ENCODE data around the gene LNP1. TPM values are rescaled to one million over a fixed set of nuclear protein-coding genes. Genes with fewer than 3 reads are reported as not detected.

The LNP1 gene
- total RNA-seq, 6 donors from 2014 or later = 1.4 to 5.2 (median 2.1) TPM

DNA sequence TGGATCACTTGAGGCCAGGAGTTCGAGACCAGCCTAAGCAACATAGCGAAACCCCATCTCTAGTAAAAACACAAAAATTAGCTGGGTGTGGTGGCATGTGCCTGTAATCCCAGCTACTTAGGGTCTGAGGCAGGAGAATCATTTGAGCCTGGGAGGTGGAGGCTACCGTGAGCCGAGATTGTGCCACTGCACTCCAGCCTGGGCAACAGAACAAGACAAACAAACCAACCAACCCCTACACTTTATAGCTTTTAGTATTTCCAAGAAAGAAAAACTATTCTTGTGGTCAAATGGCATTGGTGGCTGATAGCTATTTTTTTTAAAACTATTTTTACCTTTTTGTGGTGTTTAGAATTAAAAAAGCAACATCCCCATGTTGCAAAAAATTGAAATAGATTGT is 98.3 kb downstream of the LNP1 start:
- Histone ChIP-seq H3K36me3 (no peaks in the 10 kb centered on the region), H3K27ac (no peak overlapping the region), H3K27me3 (no peaks in the 10 kb centered on the region), H3K9me3 (no peaks in the 10 kb centered on the region), H3K4me1 (no peaks in the 10 kb centered on the region), H3K4me3 (no peak overlapping the region)
- DNase-seq (no peak), ATAC-seq (ENCODE audit: low FRiP score in 2 of 2) (no peak)
- TF ChIP-seq POLR2AphosphoS5 (IDR thresholded peaks at IDR 0.05) = no peak
- TF ChIP-seq EP300 (IDR thresholded peaks at IDR 0.05) = no peak
- TF ChIP-seq, protein P1, sequence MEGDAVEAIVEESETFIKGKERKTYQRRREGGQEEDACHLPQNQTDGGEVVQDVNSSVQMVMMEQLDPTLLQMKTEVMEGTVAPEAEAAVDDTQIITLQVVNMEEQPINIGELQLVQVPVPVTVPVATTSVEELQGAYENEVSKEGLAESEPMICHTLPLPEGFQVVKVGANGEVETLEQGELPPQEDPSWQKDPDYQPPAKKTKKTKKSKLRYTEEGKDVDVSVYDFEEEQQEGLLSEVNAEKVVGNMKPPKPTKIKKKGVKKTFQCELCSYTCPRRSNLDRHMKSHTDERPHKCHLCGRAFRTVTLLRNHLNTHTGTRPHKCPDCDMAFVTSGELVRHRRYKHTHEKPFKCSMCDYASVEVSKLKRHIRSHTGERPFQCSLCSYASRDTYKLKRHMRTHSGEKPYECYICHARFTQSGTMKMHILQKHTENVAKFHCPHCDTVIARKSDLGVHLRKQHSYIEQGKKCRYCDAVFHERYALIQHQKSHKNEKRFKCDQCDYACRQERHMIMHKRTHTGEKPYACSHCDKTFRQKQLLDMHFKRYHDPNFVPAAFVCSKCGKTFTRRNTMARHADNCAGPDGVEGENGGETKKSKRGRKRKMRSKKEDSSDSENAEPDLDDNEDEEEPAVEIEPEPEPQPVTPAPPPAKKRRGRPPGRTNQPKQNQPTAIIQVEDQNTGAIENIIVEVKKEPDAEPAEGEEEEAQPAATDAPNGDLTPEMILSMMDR (IDR thresholded peaks at IDR 0.05) = no peak
- TF ChIP-seq POLR2A (IDR thresholded peaks at IDR 0.05) = no peak
- WGBS, 2 donors = 79 to 85% methylated on average over 4 of the region's 4 CpGs

DNA sequence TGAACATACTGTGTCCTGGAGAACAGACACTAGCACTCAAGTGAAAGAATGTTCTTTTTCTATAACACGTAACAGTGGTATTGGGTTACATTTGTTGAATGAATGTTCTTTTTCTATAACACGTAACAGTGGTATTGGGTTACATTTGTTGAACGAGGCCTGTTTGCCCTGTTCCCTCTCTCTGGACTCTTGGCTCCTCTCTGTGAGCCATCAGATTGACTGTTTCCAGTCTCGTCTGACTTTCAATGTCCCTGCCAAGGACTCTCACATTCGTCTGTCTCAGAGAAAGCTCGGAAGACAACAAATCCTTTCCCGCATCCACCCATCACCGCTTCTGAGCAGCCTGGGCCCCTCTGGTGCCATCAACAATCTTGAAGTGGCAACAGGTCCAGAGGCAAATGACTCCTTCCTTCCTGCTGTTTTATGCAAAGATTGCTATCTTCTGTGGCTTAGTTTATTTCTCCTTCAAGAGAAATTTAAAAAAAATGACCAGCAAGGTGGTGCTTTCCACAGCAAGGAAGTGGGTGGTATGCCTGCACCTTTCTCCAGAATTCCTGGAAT is 99.1 kb downstream of the LNP1 start:
- Histone ChIP-seq H3K4me3 (no peak overlapping the region), H3K27ac (no peak overlapping the region), H3K9me3 (no peaks in the 10 kb centered on the region), H3K36me3 (no peaks in the 10 kb centered on the region), H3K4me1 (no peaks in the 10 kb centered on the region), H3K27me3 (no peaks in the 10 kb centered on the region)
- DNase-seq (no peak), ATAC-seq (ENCODE audit: low FRiP score in 2 of 2) (no peak)
- TF ChIP-seq, protein P1 (IDR thresholded peaks at IDR 0.05) = no peak
- TF ChIP-seq POLR2AphosphoS5 (IDR thresholded peaks at IDR 0.05) = no peak
- no peak for TF ChIP-seq EP300 (IDR thresholded peaks at IDR 0.05)
- TF ChIP-seq POLR2A (IDR thresholded peaks at IDR 0.05) = no peak
- 77 to 79% methylated on average over 8 of the region's 8 CpGs for WGBS, 2 donors

DNA sequence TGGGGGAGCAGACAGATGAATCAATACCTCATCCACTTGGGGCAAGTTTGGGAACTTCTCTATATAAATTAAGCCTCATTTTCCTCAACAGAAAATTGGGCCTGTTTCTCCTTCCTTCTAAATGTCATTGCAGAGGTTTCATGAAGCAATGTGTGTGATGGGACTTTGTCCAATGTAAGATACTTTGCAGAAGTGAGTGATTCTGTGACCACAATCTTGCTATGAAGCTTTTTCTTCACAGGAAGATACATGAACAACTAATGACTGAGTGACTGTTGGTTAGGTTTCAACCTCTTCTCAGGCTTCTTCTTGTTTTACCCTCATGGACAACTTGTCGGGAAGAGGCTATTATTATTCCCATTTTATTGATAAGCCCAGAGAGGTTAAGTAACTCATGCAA is 102.1 kb downstream of the LNP1 start:
- WGBS, 2 donors = 74 to 81% methylated on average over 1 of the region's 1 CpG
- no peaks in the 10 kb centered on the region for H3K9me3 ChIP-seq
- H3K4me1 ChIP-seq = no peaks in the 10 kb centered on the region
- no peak for DNase-seq
- no peaks in the 10 kb centered on the region for H3K27me3 ChIP-seq
- no peak overlapping the region for H3K4me3 ChIP-seq
- TF ChIP-seq POLR2AphosphoS5 (IDR thresholded peaks at IDR 0.05) (no peak), EP300 (IDR thresholded peaks at IDR 0.05) (no peak), POLR2A (IDR thresholded peaks at IDR 0.05) (no peak)
- TF ChIP-seq, protein P1 (IDR thresholded peaks at IDR 0.05) = no peak
- H3K36me3 ChIP-seq = no peaks in the 10 kb centered on the region
- H3K27ac ChIP-seq = no peak overlapping the region
- ATAC-seq (ENCODE audit: low FRiP score in 2 of 2) = no peak

Other genes with a start within 250 kb of the LNP1 start
- 10 to 100 TPM; 13.4 to 42.7 (median 32.0) TPM for gene TBC1D23, start 140.5 kb upstream of the LNP1 start, total RNA-seq
- 10 to 100 TPM; 18.4 to 37.6 (median 26.7) TPM for gene NIT2, start 66.8 kb upstream of the LNP1 start, total RNA-seq
- gene TOMM70, start 450 bp upstream of the LNP1 start, total RNA-seq = 10 to 100 TPM; 14.1 to 38.4 (median 30.2) TPM
- 10 to 100 TPM in 1 of 6 donors, 1 to 10 TPM in 5; 1.7 to 17.4 (median 5.0) TPM for gene TMEM45A, start 91.1 kb downstream of the LNP1 start, total RNA-seq
- gene ADGRG7, start 208.1 kb downstream of the LNP1 start, total RNA-seq = not detected